PC-9 (cell line): Measurements from ENCODE around the gene GRM7.

ENCODE experiments used
- CTCF ChIP-seq: fragments of 200-600 bp; sonication (generic); conservative IDR thresholded peaks from 2 replicates; pipeline ENCODE4 v1.6.1; 2017; ENCODE audit warnings: mixed run types, antibody characterized with exemption, mild to moderate bottlenecking, moderate library complexity
- EZH2 ChIP-seq: fragments of 200-600 bp; sonication (generic); IDR thresholded peaks from 2 replicates; pipeline ENCODE4 v1.8.0; 2017; ENCODE audit warnings: antibody characterized with exemption, low read depth

- TF ChIP-seq CTCF, result no peak
- TF ChIP-seq EZH2, result no peak
Observed at GRCh38 chr3:7781395-7781794, 920.5 kb downstream of the GRM7 start.
